HepG2 (cell line): Measurements from ENCODE around the gene FXR2. TPM values are rescaled to one million over a fixed set of nuclear protein-coding genes. Genes with fewer than 3 reads are reported as not detected.
A peak's percentile ranks its signal among the peaks of the same experiment; 100 is the strongest.

Source experiments
- ATF5 ChIP-seq: sonication (generic); formaldehyde crosslinking; IDR thresholded peaks from 2 replicates; pipeline ENCODE4 v1.4.0; 2020; ENCODE audit warnings: mild to moderate bottlenecking, low read depth, missing genetic modification reagents
- ATF7-NPFF ChIP-seq: sonication (generic); formaldehyde crosslinking; IDR thresholded peaks from 2 replicates; pipeline ENCODE4 v1.8.1; 2023; ENCODE audit warnings: mild to moderate bottlenecking, low read depth, missing genetic modification reagents, moderate library complexity
- CCDC6 ChIP-seq: sonication (generic); formaldehyde crosslinking; IDR thresholded peaks from 2 replicates; pipeline ENCODE4 v1.8.1; 2022; ENCODE audit warnings: mild to moderate bottlenecking, missing genetic modification reagents, moderate library complexity
- DPF2 ChIP-seq: sonication (generic); formaldehyde crosslinking; IDR thresholded peaks from 2 replicates; pipeline ENCODE4 v1.4.0; 2020; ENCODE audit warnings: mild to moderate bottlenecking, low read depth, missing genetic modification reagents, borderline replicate concordance
- FOXA3 ChIP-seq: IDR thresholded peaks from 2 replicates; pipeline ENCODE4 v1.6.1; 2016; ENCODE audit warnings: missing genetic modification reagents, missing compliant biosample characterization
- KLF16 ChIP-seq, 2 experiments: sonication (generic) in 1 of 2; formaldehyde crosslinking in 1 of 2; IDR thresholded peaks; 2 replicates each; pipeline versions ENCODE4 v1.6.1 to v1.8.0; 2016 to 2023; ENCODE audit warnings: missing genetic modification reagents in 2 of 2, missing compliant biosample characterization in 1 of 2
- MAFF ChIP-seq: IDR thresholded peaks from 2 replicates; pipeline ENCODE4 v1.6.1; 2011; ENCODE audit warnings: low read depth, low read length, improper control_type of control experiment
- MTA1 ChIP-seq: sonication (generic); formaldehyde crosslinking; IDR thresholded peaks from 2 replicates; pipeline ENCODE4 v1.4.0; 2020; ENCODE audit warnings: missing genetic modification reagents, mild to moderate bottlenecking, borderline replicate concordance
- MTA3 ChIP-seq: sonication (generic); formaldehyde crosslinking; IDR thresholded peaks from 2 replicates; pipeline ENCODE4 v1.4.0; 2020; ENCODE audit warnings: missing genetic modification reagents
- SMARCE1 ChIP-seq: fragments of 450-650 bp; IDR thresholded peaks from 2 replicates; pipeline ENCODE4 v1.6.1; 2017; ENCODE audit warnings: borderline replicate concordance
- YEATS2 ChIP-seq: sonication (generic); formaldehyde crosslinking; IDR thresholded peaks from 2 replicates; pipeline ENCODE4 v1.4.0; 2020; ENCODE audit warnings: missing genetic modification reagents, borderline replicate concordance
- ZBTB4 ChIP-seq: sonication (generic); formaldehyde crosslinking; IDR thresholded peaks from 2 replicates; pipeline ENCODE4 v1.4.0; 2020; ENCODE audit warnings: missing genetic modification reagents, mild to moderate bottlenecking, borderline replicate concordance
- ZNF232 ChIP-seq: sonication (generic); formaldehyde crosslinking; IDR thresholded peaks from 2 replicates; pipeline ENCODE4 v1.4.0; 2020; ENCODE audit warnings: missing genetic modification reagents, borderline replicate concordance
- ZNF282 ChIP-seq: fragments of 450-650 bp; IDR thresholded peaks from 2 replicates; pipeline ENCODE4 v1.6.1; 2018; ENCODE audit not compliant: partially characterized antibody
- ZNF530 ChIP-seq: sonication (generic); formaldehyde crosslinking; IDR thresholded peaks from 2 replicates; pipeline ENCODE4 v1.5.0; 2020; ENCODE audit warnings: low read depth, mild to moderate bottlenecking, missing genetic modification reagents
- ZNF556 ChIP-seq: sonication (generic); formaldehyde crosslinking; IDR thresholded peaks from 2 replicates; pipeline ENCODE4 v1.4.0; 2020; ENCODE audit warnings: mild to moderate bottlenecking, missing genetic modification reagents, borderline replicate concordance
- ZNF564 ChIP-seq: sonication (generic); formaldehyde crosslinking; IDR thresholded peaks from 2 replicates; pipeline ENCODE4 v1.8.1; 2023; ENCODE audit warnings: mild to moderate bottlenecking, missing genetic modification reagents
- ZNF777 ChIP-seq: sonication (generic); formaldehyde crosslinking; IDR thresholded peaks from 2 replicates; pipeline ENCODE4 v1.4.0; 2020; ENCODE audit warnings: missing genetic modification reagents
- ZNF788 ChIP-seq: sonication (generic); formaldehyde crosslinking; IDR thresholded peaks from 2 replicates; pipeline ENCODE4 v1.5.0; 2020; ENCODE audit warnings: mild to moderate bottlenecking, missing genetic modification reagents, borderline replicate concordance
- polyA plus RNA-seq, 8 experiments: library from polyadenylated mRNA; depleted of rRNA in 3 of 8; stranded (reverse) in 7 of 8; unstranded in 1 of 8; fragments of >200 nt; fragmentation: Illumina TruSeq in 4 of 8; extraction: Trizol in 4 of 8; gene quantifications; 2 replicates each; pipeline versions ENCODE4 v1.2.1 to v1.2.3, GENCODE V29; 2011 to 2016; ENCODE audit warnings: low read depth in 4 of 8, missing spikeins in 1 of 8, mixed read lengths in 1 of 8; ENCODE audit not compliant: insufficient read depth in 1 of 8
- total RNA-seq, 5 experiments: library from RNA; depleted of rRNA; stranded (reverse); fragments of >200 nt; fragmentation: Illumina TruSeq; extraction: Trizol; gene quantifications; 2 replicates each; pipeline ENCODE4 v1.2.3, GENCODE V29; 2016; ENCODE audit warnings: low read depth in 1 of 5

Gene FXR2
- total and polyA plus RNA-seq, 2 of the 13 experiments (the other 11 are each of a cell fraction or from before 2014, with no cell fraction given), result 20.9 to 24.4 TPM

- TF ChIP-seq ZNF788 (CRISPR knock-in tag), result peak; percentile 54; the same call in 1 of the 2 replicates
- no peak for TF ChIP-seq ATF5 (CRISPR knock-in tag)
- TF ChIP-seq SMARCE1, result no peak
- peak in 1 of 2 experiments; percentile 86; a peak in 2 of 4 replicates for TF ChIP-seq KLF16 (CRISPR knock-in tag; IDR thresholded peaks at IDR 0.05)
- TF ChIP-seq MTA3 (CRISPR knock-in tag), result no peak
- no peak for TF ChIP-seq ZBTB4 (CRISPR knock-in tag)
- TF ChIP-seq ZNF232 (CRISPR knock-in tag), result peak; percentile 76; the same call in 1 of the 2 replicates
- TF ChIP-seq ZNF530 (CRISPR knock-in tag), result no peak
- TF ChIP-seq MAFF, result no peak
- no peak for TF ChIP-seq DPF2 (CRISPR knock-in tag)
- no peak for TF ChIP-seq CCDC6 (CRISPR knock-in tag)
- TF ChIP-seq YEATS2, result peak; percentile 55; the same call in 1 of the 2 replicates
- no peak for TF ChIP-seq ZNF282
- TF ChIP-seq ATF7-NPFF (CRISPR knock-in tag), result no peak
- TF ChIP-seq ZNF564 (CRISPR knock-in tag), result no peak
- no peak for TF ChIP-seq ZNF556
- 0 out of 2 replicates have a peak, but pooled peaks have one; percentile 50 for TF ChIP-seq MTA1
- peak; percentile 19 for TF ChIP-seq FOXA3 (CRISPR knock-in tag)
- peak; percentile 53; the same call in 1 of the 2 replicates for TF ChIP-seq ZNF777 (CRISPR knock-in tag)
Observed at GRCh38 chr17:7627250-7628121, 12.8 kb upstream of the FXR2 start, which contains the start of gene SAT2 (continued).
